ENCODE data around the gene DMC1. TPM values are rescaled to one million over a fixed set of nuclear protein-coding genes. Genes with fewer than 3 reads are reported as not detected.

The DMC1 gene
- total and polyA plus RNA-seq, 9 donors: 0.82 to 12.2 (median 2.1) TPM

- Histone ChIP-seq H3K9me3 (no peaks in the 10 kb centered on the region), H3K27ac (no peak overlapping the region), H3K4me1 (ENCODE audit: insufficient read depth) (no peaks in the 10 kb centered on the region), H3K36me3 (no peaks in the 10 kb centered on the region), H3K27me3 (no peaks in the 10 kb centered on the region), H3K4me3 (no peak overlapping the region)
- TF ChIP-seq CTCF (IDR thresholded peaks at IDR 0.05) (no peak), POLR2A (IDR thresholded peaks at IDR 0.05) (no peak), EP300 (IDR thresholded peaks at IDR 0.05) (no peak)
- 51 to 74% (median 52%) methylated on average over 1 of the region's 1 CpG for WGBS, 3 donors
- no peak for DNase-seq
- intact Hi-C loops (cut with DNase I): no loop called here
These were observed 85.7 kb downstream of the DMC1 start for GRCh38 chr22:38484244-38484643.

- Histone ChIP-seq H3K4me3 (no peak overlapping the region), H3K9me3 (no peaks in the 10 kb centered on the region), H3K36me3 (no peaks in the 10 kb centered on the region), H3K27me3 (no peaks in the 10 kb centered on the region), H3K27ac (no peak overlapping the region), H3K4me1 (ENCODE audit: insufficient read depth) (no peaks in the 10 kb centered on the region)
- intact Hi-C loops (cut with DNase I): no loop called here
- DNase-seq: no peak
- TF ChIP-seq CTCF (IDR thresholded peaks at IDR 0.05) (no peak), POLR2A (IDR thresholded peaks at IDR 0.05) (no peak), EP300 (IDR thresholded peaks at IDR 0.05) (no peak)
- WGBS, 3 donors: 93 to 95% (median 94%) methylated on average over 6 of the region's 6 CpGs
These were observed 87.2 kb downstream of the DMC1 start for GRCh38 chr22:38482662-38483308.

GRCh38 chr22:38481871-38482332 is 88.1 kb downstream of the DMC1 start:
- H3K36me3 ChIP-seq: no peaks in the 10 kb centered on the region

GRCh38 chr22:38481162-38481870 is 88.7 kb downstream of the DMC1 start:
- TF ChIP-seq CTCF (IDR thresholded peaks at IDR 0.05): no peak
- TF ChIP-seq POLR2A (IDR thresholded peaks at IDR 0.05): no peak
- no peak for TF ChIP-seq EP300 (IDR thresholded peaks at IDR 0.05)
- H3K9me3 ChIP-seq: no peaks in the 10 kb centered on the region
- WGBS, 3 donors: 85 to 87% (median 86%) methylated on average over 3 of the region's 3 CpGs
- intact Hi-C loops (cut with DNase I): no loop called here
- DNase-seq: no peak
- H3K36me3 ChIP-seq: no peaks in the 10 kb centered on the region
- H3K4me1 ChIP-seq (ENCODE audit: insufficient read depth): no peaks in the 10 kb centered on the region
- H3K27me3 ChIP-seq: no peaks in the 10 kb centered on the region
- H3K4me3 ChIP-seq: no peak overlapping the region
- H3K27ac ChIP-seq: no peak overlapping the region

More at GRCh38 chr22:38481871-38482332, 88.1 kb downstream of the DMC1 start:
- Histone ChIP-seq H3K4me1 (ENCODE audit: insufficient read depth) (no peaks in the 10 kb centered on the region), H3K4me3 (no peak overlapping the region), H3K27me3 (no peaks in the 10 kb centered on the region), H3K9me3 (no peaks in the 10 kb centered on the region), H3K27ac (no peak overlapping the region)
- no peak for TF ChIP-seq CTCF (IDR thresholded peaks at IDR 0.05)
- no peak for TF ChIP-seq EP300 (IDR thresholded peaks at IDR 0.05)
- no peak for TF ChIP-seq POLR2A (IDR thresholded peaks at IDR 0.05)
- 77 to 81% (median 78%) methylated on average over 8 of the region's 8 CpGs for WGBS, 3 donors
- intact Hi-C loops (cut with DNase I): no loop called here
- no peak for DNase-seq

Data from ovary (tissue), 9 donors.